Ovary (tissue), 3 donors: Measurements from ENCODE around the gene POLR1B.
"Not testable (repeated sequence)": the region's sequence is repeated elsewhere in the genome, so short reads cannot be mapped to it uniquely, and the experiment has no call there.

Source experiments
- CTCF ChIP-seq, 3 donors: fragments of 450-650 bp in 2 of 3; fragments of 200-600 bp in 1 of 3; IDR thresholded peaks; one replicate each; pipeline versions ENCODE4 v1.5.1 to v1.8.0; 2016 to 2022; ENCODE audit warnings: antibody characterized with exemption in 3 of 3, mild to moderate bottlenecking in 1 of 3
- EP300 ChIP-seq: sonication (generic); formaldehyde crosslinking; IDR thresholded peaks from one replicate; pipeline ENCODE4 v1.6.1; 2017; ENCODE audit warnings: antibody characterized with exemption
- POLR2A ChIP-seq: fragments of 450-650 bp; IDR thresholded peaks from one replicate; pipeline ENCODE4 v1.6.1; 2017; ENCODE audit warnings: antibody characterized with exemption, mild to moderate bottlenecking, moderate library complexity
- donor health status: DM: no; HTN: no; CAD: no.

- not testable (repeated sequence) for TF ChIP-seq CTCF (IDR thresholded peaks at IDR 0.05); POLR2A; EP300
These were observed 41.3 kb upstream of the POLR1B start for GRCh38 chr2:112500850-112501484.
